Rectal smooth muscle tissue (tissue), 1 donor: ENCODE measurements around the gene DGKG.

Source experiments
- H3K27ac ChIP-seq: one replicate; pipeline ENCODE4 v1.7.0; 2013; ENCODE audit warnings: low read depth, low read length, inconsistent platforms
- H3K27me3 ChIP-seq: one replicate; pipeline ENCODE4 v1.7.0; 2013; ENCODE audit warnings: low read length; ENCODE audit not compliant: control insufficient read depth, insufficient read depth
- H3K36me3 ChIP-seq: one replicate; pipeline ENCODE4 v1.7.0; 2013; ENCODE audit warnings: low read length; ENCODE audit not compliant: control insufficient read depth, insufficient read depth
- H3K4me1 ChIP-seq: one replicate; pipeline ENCODE4 v1.7.0; 2013; ENCODE audit warnings: low read length; ENCODE audit not compliant: control insufficient read depth, insufficient read depth
- H3K4me3 ChIP-seq: one replicate; pipeline ENCODE4 v1.7.0; 2013; ENCODE audit warnings: low read length
- H3K9ac ChIP-seq: one replicate; pipeline ENCODE4 v1.7.0; 2013; ENCODE audit warnings: low read length

Gene DGKG

DNA sequence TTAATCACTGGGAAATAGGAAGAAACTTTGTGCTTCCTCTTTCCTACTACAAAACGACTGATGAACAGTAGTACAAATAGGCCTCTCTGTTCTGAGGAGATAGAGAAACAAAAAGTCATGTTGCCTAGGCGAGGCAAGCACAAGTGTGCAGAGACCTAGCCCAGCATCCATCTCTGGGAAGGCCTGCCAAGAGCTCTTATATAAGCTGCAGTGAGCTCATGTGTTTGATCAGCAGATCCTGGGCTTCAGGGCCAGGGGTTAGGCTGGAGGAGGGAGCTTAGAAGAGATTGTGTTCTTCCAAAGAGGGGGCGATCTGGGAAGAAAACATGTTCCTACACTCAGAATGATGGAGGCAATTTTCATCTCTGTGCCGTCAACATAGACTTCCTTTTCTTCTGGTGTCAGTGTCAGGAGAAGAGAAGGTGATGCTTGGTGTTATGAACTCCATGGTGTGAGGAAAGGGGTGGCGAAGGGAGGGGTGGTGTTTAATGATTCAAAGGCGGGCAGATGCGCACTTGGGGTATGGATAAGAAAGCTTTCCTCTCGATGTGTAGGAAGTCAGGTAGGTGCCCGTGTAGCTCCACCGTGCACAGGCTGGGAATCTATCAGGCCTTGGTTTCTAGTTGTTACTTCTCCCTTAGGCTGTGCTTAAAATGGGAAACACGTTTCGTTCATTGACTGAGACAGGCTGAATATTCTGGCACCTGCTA lies 223.6 kb downstream of the DGKG start:
- Histone ChIP-seq H3K27me3 (no peaks in the 10 kb centered on the region), H3K4me3 (no peak overlapping the region), H3K27ac (no peak overlapping the region)

DNA sequence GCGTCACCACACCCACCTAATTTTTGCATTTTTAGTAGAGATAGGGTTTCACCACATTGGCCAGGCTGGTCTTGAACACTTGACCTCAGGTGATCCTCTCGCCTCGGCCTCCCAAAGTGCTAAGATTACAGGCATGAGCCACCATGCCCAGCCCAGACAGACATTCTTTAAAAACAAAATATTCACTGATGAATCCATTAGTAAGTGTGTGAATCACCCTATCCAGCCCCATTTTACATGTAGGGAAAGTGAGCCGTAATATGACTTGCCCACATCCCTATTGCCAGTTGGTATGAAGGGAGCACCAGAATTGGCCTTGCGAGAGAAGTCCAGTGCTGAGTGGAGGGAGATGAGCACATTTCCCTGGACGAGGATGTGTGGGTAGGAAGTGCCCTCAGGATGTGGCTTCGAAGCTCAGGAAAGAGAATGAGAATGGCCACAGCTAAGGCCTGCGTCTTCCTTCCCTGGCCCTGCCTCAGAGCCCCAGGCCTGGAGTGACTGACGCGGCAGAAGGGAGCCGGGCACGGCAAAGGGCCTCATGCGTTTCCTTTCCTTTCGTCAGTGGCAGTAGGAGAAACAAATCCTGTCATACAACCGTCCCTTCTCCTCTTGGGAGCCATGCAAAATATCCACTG lies 224.9 kb downstream of the DGKG start:
- no peaks in the 10 kb centered on the region for H3K27me3 ChIP-seq
- no peaks in the 10 kb centered on the region for H3K4me1 ChIP-seq
- H3K27ac ChIP-seq: no peak overlapping the region
- H3K9ac ChIP-seq: no peak overlapping the region
- no peak overlapping the region for H3K4me3 ChIP-seq
- H3K36me3 ChIP-seq: no peaks in the 10 kb centered on the region

More for the DNA sequence above, 223.6 kb downstream of the DGKG start:
- Histone ChIP-seq H3K9ac (no peak overlapping the region), H3K4me1 (no peaks in the 10 kb centered on the region), H3K36me3 (no peaks in the 10 kb centered on the region)

DNA sequence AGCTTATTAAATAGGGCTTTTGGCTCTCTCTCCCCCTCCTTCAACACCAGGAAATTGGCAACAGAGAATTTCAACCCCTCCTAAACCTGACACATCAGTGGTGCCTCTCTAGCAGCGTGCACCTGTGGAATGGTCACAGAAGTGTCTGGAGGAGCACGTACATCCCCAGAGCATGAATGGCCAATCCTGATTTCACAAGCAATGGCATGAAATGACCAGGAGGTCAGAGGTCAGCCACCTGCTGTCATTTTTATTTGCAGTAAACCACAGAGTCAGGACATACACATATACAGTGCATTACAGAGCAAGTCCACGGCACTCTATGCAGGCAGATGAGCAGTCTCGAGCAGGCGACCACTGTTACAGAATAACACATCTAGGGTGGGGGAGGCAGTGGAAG lies 228.1 kb downstream of the DGKG start:
- Histone ChIP-seq H3K36me3 (no peaks in the 10 kb centered on the region), H3K9ac (no peak overlapping the region), H3K4me1 (no peaks in the 10 kb centered on the region), H3K27ac (no peak overlapping the region), H3K4me3 (no peak overlapping the region), H3K27me3 (no peaks in the 10 kb centered on the region)

DNA sequence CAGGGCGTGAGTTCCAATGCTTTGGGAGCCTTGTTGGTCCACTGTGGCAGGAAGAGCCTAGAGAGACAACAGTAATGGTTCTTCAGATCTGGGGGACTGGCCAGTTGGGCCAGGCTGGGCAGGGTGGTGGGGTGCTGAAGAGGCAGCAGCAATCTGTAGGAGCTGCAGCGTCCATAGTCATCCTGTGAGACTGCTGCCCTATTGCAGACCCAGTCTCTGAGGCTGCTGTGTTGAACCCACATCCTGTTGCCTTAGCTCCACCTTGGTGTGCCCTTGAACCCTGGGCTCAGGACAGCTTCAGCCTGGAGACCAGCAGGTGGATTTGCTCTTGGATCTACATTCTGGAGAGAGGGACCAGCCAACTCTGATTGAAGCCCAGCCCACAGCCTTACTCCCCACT lies 229.5 kb downstream of the DGKG start:
- no peak overlapping the region for H3K4me3 ChIP-seq
- H3K36me3 ChIP-seq: no peaks in the 10 kb centered on the region
- no peaks in the 10 kb centered on the region for H3K27me3 ChIP-seq
- H3K4me1 ChIP-seq: no peaks in the 10 kb centered on the region
- no peak overlapping the region for H3K9ac ChIP-seq
- no peak overlapping the region for H3K27ac ChIP-seq

DNA sequence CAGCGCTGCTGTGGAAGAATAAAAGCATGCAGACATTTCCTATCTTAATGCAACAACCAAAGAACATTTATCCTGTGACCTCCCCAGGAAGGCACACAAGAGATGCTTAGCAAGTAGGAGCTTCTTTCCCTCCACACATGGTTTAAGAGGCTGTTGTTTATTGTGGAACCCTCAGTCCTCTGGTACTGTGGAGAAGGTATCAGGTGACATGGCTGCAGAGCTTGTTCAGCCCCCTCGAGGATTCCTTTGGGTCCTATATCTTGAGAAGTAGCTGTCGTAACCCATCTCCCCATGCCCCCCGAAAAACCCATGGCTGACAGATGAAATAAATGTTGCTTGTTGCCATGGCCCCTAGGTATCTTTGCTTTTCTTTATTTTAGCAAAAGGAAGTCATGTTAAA lies 232.8 kb downstream of the DGKG start:
- no peak overlapping the region for H3K4me3 ChIP-seq
- H3K27me3 ChIP-seq: no peaks in the 10 kb centered on the region
- H3K9ac ChIP-seq: no peak overlapping the region
- no peak overlapping the region for H3K27ac ChIP-seq
- no peaks in the 10 kb centered on the region for H3K36me3 ChIP-seq
- no peaks in the 10 kb centered on the region for H3K4me1 ChIP-seq

DNA sequence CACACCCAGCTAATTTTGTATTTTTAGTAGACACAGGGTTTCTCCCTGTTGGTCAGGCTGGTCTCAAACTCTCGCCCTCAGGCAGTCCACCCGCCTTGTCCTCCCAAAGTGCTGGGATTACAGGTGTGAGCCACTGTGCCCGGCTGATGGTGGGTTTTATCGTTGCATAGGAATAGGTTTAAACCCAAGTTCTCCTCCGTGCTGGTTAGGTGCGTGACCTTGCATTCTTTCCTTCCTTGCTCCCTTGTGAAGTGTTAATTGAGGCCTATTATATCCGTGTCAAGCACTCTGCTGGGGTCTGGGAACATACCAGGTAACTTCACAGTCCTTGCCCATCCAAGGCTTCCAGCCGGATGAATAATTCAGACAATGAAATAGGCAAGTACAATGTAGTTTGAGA lies 233.9 kb downstream of the DGKG start:
- Histone ChIP-seq H3K4me1 (no peaks in the 10 kb centered on the region), H3K36me3 (no peaks in the 10 kb centered on the region), H3K27ac (no peak overlapping the region), H3K27me3 (no peaks in the 10 kb centered on the region), H3K4me3 (no peak overlapping the region), H3K9ac (no peak overlapping the region)

DNA sequence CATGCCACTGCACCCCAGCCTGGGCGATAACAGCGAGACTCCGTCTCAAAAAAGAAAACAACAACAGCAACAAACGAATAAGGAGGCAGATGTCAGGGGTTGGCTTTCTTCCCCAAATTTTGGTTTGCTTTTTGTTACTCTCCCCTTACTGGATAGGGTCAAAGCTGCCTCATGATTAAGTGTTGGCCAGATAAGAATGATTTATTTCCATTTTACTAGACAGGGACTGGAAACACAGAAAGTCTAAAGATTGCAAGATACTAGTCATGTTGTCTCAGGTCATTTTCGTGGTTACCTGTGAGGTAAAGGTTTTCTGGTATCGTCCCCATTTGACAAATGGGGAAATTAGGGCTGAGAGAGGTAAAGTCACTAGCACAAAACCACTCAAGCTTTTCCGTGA lies 234.6 kb downstream of the DGKG start:
- Histone ChIP-seq H3K4me3 (no peak overlapping the region), H3K27me3 (no peaks in the 10 kb centered on the region), H3K9ac (no peak overlapping the region), H3K36me3 (no peaks in the 10 kb centered on the region), H3K27ac (no peak overlapping the region), H3K4me1 (no peaks in the 10 kb centered on the region)

DNA sequence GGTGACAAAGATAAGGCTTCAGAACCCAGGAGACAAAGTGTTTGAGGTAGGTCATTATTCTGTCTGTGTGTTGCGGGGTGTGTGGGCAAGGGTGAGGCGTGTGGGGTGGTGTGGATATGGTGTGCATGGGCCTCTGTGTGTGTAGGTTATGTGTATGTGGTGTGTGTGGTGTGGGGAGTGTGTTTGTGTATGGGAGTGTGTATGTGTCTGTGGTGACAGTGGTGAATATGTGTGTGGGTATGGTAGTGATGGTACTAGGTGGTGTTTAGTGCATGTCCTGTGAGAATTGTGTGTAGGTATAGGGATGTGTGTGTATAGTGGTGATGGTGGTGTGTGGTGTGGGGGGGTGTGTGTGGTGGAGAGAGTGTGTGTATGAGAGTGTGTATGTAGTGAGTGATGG lies 236.9 kb downstream of the DGKG start:
- Histone ChIP-seq H3K9ac (no peak overlapping the region), H3K4me3 (no peak overlapping the region), H3K27me3 (no peaks in the 10 kb centered on the region), H3K27ac (no peak overlapping the region), H3K4me1 (no peaks in the 10 kb centered on the region), H3K36me3 (no peaks in the 10 kb centered on the region)

DNA sequence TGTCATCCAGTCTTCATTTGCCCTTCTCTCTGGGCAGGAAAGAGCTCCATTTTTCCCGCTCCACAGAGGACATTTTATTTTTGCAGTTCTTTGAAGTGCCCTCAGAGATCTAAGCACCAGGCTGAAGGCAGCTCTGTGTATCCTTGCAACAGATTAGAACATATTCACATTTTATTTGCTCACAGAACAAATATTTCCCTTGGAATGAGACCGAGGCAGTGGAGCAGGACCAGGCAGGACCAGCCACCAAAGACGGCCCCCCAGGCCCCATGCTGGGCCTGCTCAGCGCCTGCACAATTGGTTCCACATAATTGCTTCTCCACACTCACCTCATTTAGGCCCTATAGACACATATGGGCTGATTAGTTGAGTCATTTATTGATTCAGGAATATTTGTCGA lies 237.4 kb downstream of the DGKG start:
- Histone ChIP-seq H3K27ac (no peak overlapping the region), H3K36me3 (no peaks in the 10 kb centered on the region), H3K4me3 (no peak overlapping the region), H3K27me3 (no peaks in the 10 kb centered on the region), H3K9ac (no peak overlapping the region), H3K4me1 (no peaks in the 10 kb centered on the region)

DNA sequence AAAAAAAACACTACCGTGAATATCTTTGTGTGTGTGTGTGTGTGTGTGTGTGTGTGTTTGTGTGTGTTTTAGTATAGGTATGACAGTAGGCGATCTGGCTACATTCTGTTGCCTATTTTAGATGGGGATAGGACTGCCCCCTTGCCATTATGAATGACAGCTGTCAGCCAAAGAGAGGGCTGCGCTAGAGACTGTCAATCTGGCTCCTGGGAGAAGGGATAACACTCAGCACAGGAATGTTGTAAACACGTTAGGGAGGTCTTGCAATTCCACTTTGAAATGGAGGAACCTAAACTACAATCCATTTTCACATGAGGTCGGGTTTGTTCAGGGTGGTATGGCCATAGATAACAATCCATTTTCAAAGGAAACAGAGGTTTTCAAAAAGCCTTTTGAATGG lies 239.0 kb downstream of the DGKG start:
- no peak overlapping the region for H3K27ac ChIP-seq
- H3K36me3 ChIP-seq: no peaks in the 10 kb centered on the region
- no peak overlapping the region for H3K4me3 ChIP-seq

DNA sequence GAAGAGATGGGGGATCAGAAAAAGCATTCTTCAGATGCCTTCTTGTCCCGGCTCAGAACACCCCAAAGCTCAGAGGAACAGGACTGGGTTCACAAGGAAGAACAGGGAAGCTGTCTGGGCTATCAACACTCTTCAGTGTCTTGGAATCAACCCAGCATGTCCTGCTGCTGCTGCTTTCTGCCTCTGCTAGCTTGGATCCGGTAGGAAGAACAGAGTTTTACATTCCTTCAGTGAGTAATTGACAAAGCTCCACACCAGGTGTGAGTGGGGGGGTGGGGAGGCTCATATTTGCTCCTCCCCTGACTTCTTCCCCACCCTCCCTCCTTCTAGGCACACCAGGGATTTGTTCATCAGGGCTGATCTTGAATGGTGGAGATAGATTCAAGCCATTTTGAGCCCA lies 240.1 kb downstream of the DGKG start:
- Histone ChIP-seq H3K27ac (no peak overlapping the region), H3K9ac (no peak overlapping the region), H3K36me3 (no peaks in the 10 kb centered on the region), H3K4me3 (no peak overlapping the region), H3K4me1 (no peaks in the 10 kb centered on the region), H3K27me3 (no peaks in the 10 kb centered on the region)

More for the DNA sequence above, 239.0 kb downstream of the DGKG start:
- Histone ChIP-seq H3K27me3 (no peaks in the 10 kb centered on the region), H3K4me1 (no peaks in the 10 kb centered on the region), H3K9ac (no peak overlapping the region)

DNA sequence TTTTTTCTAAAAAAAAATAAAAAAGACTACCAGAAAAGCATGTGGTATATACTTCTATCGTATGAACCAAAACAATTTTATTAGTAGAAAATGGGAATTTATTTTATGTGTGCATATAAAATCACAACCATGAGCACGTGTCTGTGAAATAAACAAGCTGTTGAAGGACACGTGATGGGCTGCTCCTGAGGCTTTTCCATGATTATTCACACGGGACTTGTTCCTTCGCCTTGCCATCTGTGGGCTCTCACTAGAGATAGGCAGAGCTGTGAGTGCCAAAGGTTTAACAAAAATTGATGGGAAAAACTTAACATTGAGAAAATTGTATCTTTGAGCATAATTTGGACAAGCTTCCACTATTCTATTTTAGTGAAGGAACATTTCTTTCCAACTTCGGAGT lies 240.8 kb downstream of the DGKG start:
- no peak overlapping the region for H3K4me3 ChIP-seq

DNA sequence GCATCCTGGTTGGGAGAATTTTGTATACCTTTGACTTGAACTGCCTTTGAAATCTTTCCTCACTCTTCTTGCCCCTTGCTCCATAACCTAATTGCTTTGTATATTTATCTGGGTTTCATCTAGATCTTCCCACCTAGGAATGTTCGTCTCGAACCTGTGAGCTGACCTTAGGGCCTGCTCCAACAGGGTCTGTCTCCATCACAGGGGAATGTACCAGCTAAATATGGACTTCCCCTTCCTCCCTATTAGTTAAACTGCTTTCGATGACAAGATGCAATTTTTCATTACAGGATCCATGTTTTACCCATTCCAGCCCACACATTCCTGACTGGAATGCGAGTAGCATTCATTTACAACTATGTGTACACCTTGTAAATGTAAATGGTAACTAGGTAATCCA lies 242.5 kb downstream of the DGKG start:
- no peak overlapping the region for H3K27ac ChIP-seq
- no peaks in the 10 kb centered on the region for H3K4me1 ChIP-seq
- no peaks in the 10 kb centered on the region for H3K36me3 ChIP-seq
- no peaks in the 10 kb centered on the region for H3K27me3 ChIP-seq
- H3K4me3 ChIP-seq: no peak overlapping the region
- no peak overlapping the region for H3K9ac ChIP-seq

More for the DNA sequence above, 240.8 kb downstream of the DGKG start:
- H3K27me3 ChIP-seq: no peaks in the 10 kb centered on the region
- no peak overlapping the region for H3K27ac ChIP-seq
- no peaks in the 10 kb centered on the region for H3K36me3 ChIP-seq
- H3K9ac ChIP-seq: no peak overlapping the region
- no peaks in the 10 kb centered on the region for H3K4me1 ChIP-seq
